Astrocyte (in vitro differentiated cells and primary cell): ENCODE measurements around the gene COL12A1. TPM values are rescaled to one million over a fixed set of nuclear protein-coding genes. Genes with fewer than 3 reads are reported as not detected.
A peak's percentile ranks its signal among the peaks of the same experiment; 100 is the strongest.

Experiments used
- DNase-seq: peaks from one replicate; pipeline ENCODE4 v3.0.0-alpha.2; 2010; ENCODE audit warnings: low read depth
- FAIRE-seq: peaks from 2 replicates; lab custom pipeline; 2011; peaks lifted over from hg19 to GRCh38; lab: Jason Lieb, UNC
- H2AFZ ChIP-seq: 2 replicates; pipeline ENCODE4 v1.6.0; 2012; ENCODE audit warnings: low read depth, low read length, inconsistent platforms
- H3K27ac ChIP-seq: 2 replicates; pipeline ENCODE4 v1.5.1; 2011; ENCODE audit warnings: low read depth, low read length, inconsistent platforms
- H3K27me3 ChIP-seq: 2 replicates; pipeline ENCODE4 v1.6.0; 2011; ENCODE audit warnings: low read length, inconsistent platforms; ENCODE audit not compliant: insufficient read depth
- H3K36me3 ChIP-seq: 2 replicates; pipeline ENCODE4 v1.5.1; 2011; ENCODE audit warnings: low read length, inconsistent platforms; ENCODE audit not compliant: insufficient read depth
- H3K4me1 ChIP-seq: 2 replicates; pipeline ENCODE4 v1.5.1; 2011; ENCODE audit warnings: low read length, inconsistent platforms; ENCODE audit not compliant: insufficient read depth
- H3K4me2 ChIP-seq: 2 replicates; pipeline ENCODE4 v1.6.0; 2012; ENCODE audit warnings: low read length, inconsistent platforms
- H3K4me3 ChIP-seq: 2 replicates; pipeline ENCODE4 v1.5.1; 2011; ENCODE audit warnings: low read depth, mild to moderate bottlenecking, low read length, inconsistent platforms; ENCODE audit not compliant: insufficient read depth
- H3K79me2 ChIP-seq: 2 replicates; pipeline ENCODE4 v1.6.0; 2012; ENCODE audit warnings: mild to moderate bottlenecking, low read length, inconsistent platforms; ENCODE audit not compliant: insufficient read depth
- H3K9ac ChIP-seq: 2 replicates; pipeline ENCODE4 v1.6.0; 2012; ENCODE audit warnings: mild to moderate bottlenecking, low read length, inconsistent platforms
- H3K9me3 ChIP-seq: 2 replicates; pipeline ENCODE4 v1.5.1; 2012; ENCODE audit warnings: low read depth, mild to moderate bottlenecking, low read length, inconsistent platforms; ENCODE audit not compliant: insufficient read depth
- H4K20me1 ChIP-seq: 2 replicates; pipeline ENCODE4 v1.6.0; 2012; ENCODE audit warnings: low read length, inconsistent platforms; ENCODE audit not compliant: insufficient read depth
- H3K27ac Mint-ChIP-seq: one replicate; pipeline ENCODE4 v1.8.0; 2021; ENCODE audit warnings: mild to moderate bottlenecking, mixed read lengths; ENCODE audit not compliant: unreplicated experiment
- H3K27me3 Mint-ChIP-seq: one replicate; pipeline ENCODE4 v1.8.0; 2021; ENCODE audit warnings: low read depth, mixed read lengths; ENCODE audit not compliant: unreplicated experiment
- H3K36me3 Mint-ChIP-seq: one replicate; pipeline ENCODE4 v1.8.0; 2021; ENCODE audit warnings: low read depth, mixed read lengths; ENCODE audit not compliant: unreplicated experiment
- H3K4me1 Mint-ChIP-seq: one replicate; pipeline ENCODE4 v1.8.0; 2021; ENCODE audit warnings: low read depth, mixed read lengths; ENCODE audit not compliant: unreplicated experiment
- H3K4me3 Mint-ChIP-seq: one replicate; pipeline ENCODE4 v1.8.0; 2021; ENCODE audit warnings: mild to moderate bottlenecking, moderate library complexity, mixed read lengths; ENCODE audit not compliant: unreplicated experiment
- H3K9me3 Mint-ChIP-seq: one replicate; pipeline ENCODE4 v1.8.0; 2021; ENCODE audit warnings: mild to moderate bottlenecking, mixed read lengths; ENCODE audit not compliant: unreplicated experiment
- CTCF ChIP-seq: IDR thresholded peaks from 2 replicates; pipeline ENCODE4 v1.5.1; 2011; ENCODE audit warnings: low read depth, mild to moderate bottlenecking, inconsistent platforms, low read length, moderate library complexity; ENCODE audit not compliant: insufficient read depth
- EZH2 ChIP-seq: IDR thresholded peaks from 2 replicates; pipeline ENCODE4 v1.6.1; 2012; ENCODE audit warnings: mild to moderate bottlenecking, low read length, inconsistent platforms; ENCODE audit not compliant: insufficient read depth
- total RNA-seq: library from RNA; stranded (reverse); gene quantifications from 2 replicates; pipeline ENCODE4 v1.2.1, GENCODE V29; 2021

The COL12A1 gene
- total RNA-seq, 1 donor from 2014 or later = 106 TPM

GRCh38 chr6:75124085-75124484, 81.8 kb downstream of the COL12A1 start:
- Histone ChIP-seq H4K20me1 (no peaks in the 10 kb centered on the region), H3K9ac (no peak overlapping the region), H3K27me3 (no peaks in the 10 kb centered on the region), H3K4me3 (no peak overlapping the region), H3K4me1 (no peaks in the 10 kb centered on the region), H3K79me2 (no peaks in the 10 kb centered on the region), H3K9me3 (no peaks in the 10 kb centered on the region), H2AFZ (no peak overlapping the region), H3K36me3 (peaks cover 23% of the 10 kb centered on the region), H3K4me2 (no peak overlapping the region), H3K27ac (no peak overlapping the region)
- no peak for DNase-seq
- Mint-ChIP-seq H3K9me3 (no peaks in the 10 kb centered on the region), H3K4me3 (no peak overlapping the region), H3K27ac (no peak overlapping the region), H3K36me3 (peaks cover 21% of the 10 kb centered on the region), H3K27me3 (no peaks in the 10 kb centered on the region), H3K4me1 (peaks cover 2% of the 10 kb centered on the region)
- FAIRE-seq = no peak
- no peak for TF ChIP-seq EZH2
- no peak for TF ChIP-seq CTCF

GRCh38 chr6:75118925-75119515, 86.8 kb downstream of the COL12A1 start:
- no peak overlapping the region for H3K27ac Mint-ChIP-seq
- no peak overlapping the region for H3K27ac ChIP-seq
- no peaks in the 10 kb centered on the region for H3K9me3 Mint-ChIP-seq
- H3K36me3 ChIP-seq = peaks cover 26% of the 10 kb centered on the region
- H3K9me3 ChIP-seq = no peaks in the 10 kb centered on the region
- H3K4me3 ChIP-seq = no peak overlapping the region
- no peaks in the 10 kb centered on the region for H4K20me1 ChIP-seq
- H3K27me3 Mint-ChIP-seq = no peaks in the 10 kb centered on the region
- H3K27me3 ChIP-seq = no peaks in the 10 kb centered on the region
- H3K4me1 Mint-ChIP-seq = peaks cover 34% of the 10 kb centered on the region
- FAIRE-seq = no peak
- no peak overlapping the region for H2AFZ ChIP-seq
- no peak overlapping the region for H3K4me3 Mint-ChIP-seq
- H3K4me2 ChIP-seq = no peak overlapping the region
- peaks cover 21% of the 10 kb centered on the region for H3K36me3 Mint-ChIP-seq
- DNase-seq = no peak
- no peak overlapping the region for H3K9ac ChIP-seq
- peaks cover 3% of the 10 kb centered on the region for H3K4me1 ChIP-seq
- no peaks in the 10 kb centered on the region for H3K79me2 ChIP-seq
- TF ChIP-seq CTCF (no peak), EZH2 (no peak)

- H3K4me2 ChIP-seq = no peak overlapping the region
Observed at GRCh38 chr6:75117701-75118100, 88.2 kb downstream of the COL12A1 start.

More at GRCh38 chr6:75117701-75118100, 88.2 kb downstream of the COL12A1 start:
- no peak overlapping the region for H3K27ac Mint-ChIP-seq
- FAIRE-seq (no peak), DNase-seq (peak; percentile 45)
- no peaks in the 10 kb centered on the region for H4K20me1 ChIP-seq
- peaks cover 18% of the 10 kb centered on the region for H3K36me3 ChIP-seq
- H3K27ac ChIP-seq = peak overlapping the region; percentile 30
- H3K79me2 ChIP-seq = no peaks in the 10 kb centered on the region
- H3K4me1 ChIP-seq = peaks cover 3% of the 10 kb centered on the region
- H3K4me1 Mint-ChIP-seq = peaks cover 36% of the 10 kb centered on the region
- H3K9ac ChIP-seq = no peak overlapping the region
- no peaks in the 10 kb centered on the region for H3K9me3 Mint-ChIP-seq
- TF ChIP-seq EZH2 (no peak), CTCF (no peak)
- peaks cover 20% of the 10 kb centered on the region for H3K36me3 Mint-ChIP-seq
- no peak overlapping the region for H2AFZ ChIP-seq
- no peak overlapping the region for H3K4me3 Mint-ChIP-seq
- no peaks in the 10 kb centered on the region for H3K9me3 ChIP-seq
- no peaks in the 10 kb centered on the region for H3K27me3 Mint-ChIP-seq
- H3K4me3 ChIP-seq = no peak overlapping the region
- H3K27me3 ChIP-seq = no peaks in the 10 kb centered on the region
